CMK (cell line): ENCODE results near the gene TBC1D14.

Experiments used
- DNase-seq: peaks from one replicate; pipeline ENCODE4 v3.0.0-alpha.2; 2010; ENCODE audit warnings: low read depth

The TBC1D14 gene

GRCh38 chr4:6953751-6954380 lies 44.2 kb downstream of the TBC1D14 start:
- no peak for DNase-seq

- no peak for DNase-seq
Measured at GRCh38 chr4:6955261-6955911, 45.8 kb downstream of the TBC1D14 start.

- no peak for DNase-seq
Measured at GRCh38 chr4:6956087-6956433, 46.4 kb downstream of the TBC1D14 start.

- DNase-seq: no peak
Measured at GRCh38 chr4:6956434-6957147, 47.0 kb downstream of the TBC1D14 start.

GRCh38 chr4:6957148-6957520 lies 47.5 kb downstream of the TBC1D14 start:
- DNase-seq: no peak

GRCh38 chr4:6957994-6958393 lies 48.4 kb downstream of the TBC1D14 start:
- no peak for DNase-seq

GRCh38 chr4:6959261-6959660 lies 49.6 kb downstream of the TBC1D14 start:
- no peak for DNase-seq

- no peak for DNase-seq
Measured at GRCh38 chr4:6960154-6960553, 50.5 kb downstream of the TBC1D14 start.

- DNase-seq: no peak
Measured at GRCh38 chr4:6960628-6961412, 51.2 kb downstream of the TBC1D14 start.

GRCh38 chr4:6961496-6962210 lies 52.0 kb downstream of the TBC1D14 start:
- no peak for DNase-seq

GRCh38 chr4:6962211-6963041 lies 52.8 kb downstream of the TBC1D14 start:
- no peak for DNase-seq

- DNase-seq: no peak
Measured at GRCh38 chr4:6963139-6963611, 53.5 kb downstream of the TBC1D14 start.

- DNase-seq: no peak
Measured at GRCh38 chr4:6964858-6965257, 55.2 kb downstream of the TBC1D14 start.

- no peak for DNase-seq
Measured at GRCh38 chr4:6965329-6965728, 55.7 kb downstream of the TBC1D14 start.

GRCh38 chr4:6967846-6968340 lies 58.3 kb downstream of the TBC1D14 start:
- DNase-seq: no peak

GRCh38 chr4:6968496-6968895 lies 58.9 kb downstream of the TBC1D14 start:
- DNase-seq: no peak

- DNase-seq: no peak
Measured at GRCh38 chr4:6969826-6970800, 60.5 kb downstream of the TBC1D14 start.

GRCh38 chr4:6971536-6972374 lies 62.1 kb downstream of the TBC1D14 start:
- DNase-seq: no peak

GRCh38 chr4:6972375-6972650 lies 62.7 kb downstream of the TBC1D14 start:
- DNase-seq: no peak
